Hepatocyte (in vitro differentiated cells): ENCODE data around the gene VSIG10L2. TPM values are rescaled to one million over a fixed set of nuclear protein-coding genes. Genes with fewer than 3 reads are reported as not detected.

Experiments used
- DNase-seq: peaks from one replicate; pipeline ENCODE4 v3.0.0-alpha.2; 2016; ENCODE audit warnings: low spot score
- H2AFZ ChIP-seq: fragments of 200-600 bp; sonication (generic); 2 replicates; pipeline ENCODE4 v1.6.0; 2016; ENCODE audit warnings: antibody characterized with exemption, mild to moderate bottlenecking
- H3K27ac ChIP-seq: fragments of 200-600 bp; sonication (generic); 2 replicates; pipeline ENCODE4 v1.5.1; 2016; ENCODE audit warnings: mild to moderate bottlenecking
- H3K27me3 ChIP-seq: fragments of 200-600 bp; sonication (generic); 2 replicates; pipeline ENCODE4 v1.6.1; 2016
- H3K36me3 ChIP-seq: fragments of 200-600 bp; sonication (generic); replicated peaks from 2 replicates; pipeline ENCODE4 v1.5.1; 2016; ENCODE audit warnings: low read depth; ENCODE audit not compliant: insufficient read depth
- H3K4me1 ChIP-seq: fragments of 200-600 bp; sonication (generic); 2 replicates; pipeline ENCODE4 v1.5.1; 2016; ENCODE audit warnings: mild to moderate bottlenecking, moderate library complexity; ENCODE audit not compliant: insufficient read depth
- H3K4me2 ChIP-seq: fragments of 200-600 bp; sonication (generic); 2 replicates; pipeline ENCODE4 v1.6.0; 2016
- H3K4me3 ChIP-seq: fragments of 200-600 bp; sonication (generic); 2 replicates; pipeline ENCODE4 v1.5.1; 2016; ENCODE audit warnings: mild to moderate bottlenecking
- H3K79me2 ChIP-seq: fragments of 200-600 bp; sonication (generic); 2 replicates; pipeline ENCODE4 v1.6.0; 2017; ENCODE audit warnings: mild to moderate bottlenecking
- H3K9me2 ChIP-seq: fragments of 200-600 bp; sonication (generic); replicated peaks from 2 replicates; pipeline ENCODE4 v1.6.0; 2017; ENCODE audit warnings: mild to moderate bottlenecking; ENCODE audit not compliant: insufficient read depth
- H3K9me3 ChIP-seq: fragments of 200-600 bp; sonication (generic); 2 replicates; pipeline ENCODE4 v1.5.1; 2016; ENCODE audit warnings: low read depth, mild to moderate bottlenecking
- H4K20me1 ChIP-seq: fragments of 200-600 bp; sonication (generic); 2 replicates; pipeline ENCODE4 v1.6.0; 2016; ENCODE audit warnings: mild to moderate bottlenecking; ENCODE audit not compliant: insufficient read depth, poor library complexity, severe bottlenecking
- CTCF ChIP-seq: fragments of 200-600 bp; sonication (generic); IDR thresholded peaks from 2 replicates; pipeline ENCODE4 v1.5.1; 2016; ENCODE audit warnings: antibody characterized with exemption, mild to moderate bottlenecking; ENCODE audit not compliant: poor library complexity
- EZH2 ChIP-seq: fragments of 200-600 bp; sonication (generic); IDR thresholded peaks from 2 replicates; pipeline ENCODE4 v1.6.1; 2016; ENCODE audit warnings: antibody characterized with exemption, mild to moderate bottlenecking, borderline replicate concordance
- EZH2phosphoT487 ChIP-seq: fragments of 200-600 bp; sonication (generic); IDR thresholded peaks from one replicate; pipeline ENCODE4 v1.6.1; 2018; ENCODE audit warnings: antibody characterized with exemption, mild to moderate bottlenecking, low read depth, moderate library complexity; ENCODE audit not compliant: unreplicated experiment, severe bottlenecking
- WGBS: methylation state at CpG from one replicate; pipeline ENCODE4 v1.1.6; 2016; ENCODE audit warnings: low lambda C conversion rate; ENCODE audit errors: missing lambda C conversion rate; 5-methylcytosine and 5-hydroxymethylcytosine counted together
- polyA plus RNA-seq: library from polyadenylated mRNA; unstranded; fragments of >200 nt; fragmentation: Nextera tagmentation; extraction: Ambion mirVana; gene quantifications from 2 replicates; pipeline ENCODE4 v1.2.1, GENCODE V29; 2016
- total RNA-seq: library from RNA; depleted of rRNA; stranded (reverse); fragments of >200 nt; gene quantifications from 2 replicates; pipeline ENCODE4 v1.2.3, GENCODE V29; 2014

The VSIG10L2 gene
- total and polyA plus RNA-seq, 2 experiments from 2014 or later = not detected

DNA sequence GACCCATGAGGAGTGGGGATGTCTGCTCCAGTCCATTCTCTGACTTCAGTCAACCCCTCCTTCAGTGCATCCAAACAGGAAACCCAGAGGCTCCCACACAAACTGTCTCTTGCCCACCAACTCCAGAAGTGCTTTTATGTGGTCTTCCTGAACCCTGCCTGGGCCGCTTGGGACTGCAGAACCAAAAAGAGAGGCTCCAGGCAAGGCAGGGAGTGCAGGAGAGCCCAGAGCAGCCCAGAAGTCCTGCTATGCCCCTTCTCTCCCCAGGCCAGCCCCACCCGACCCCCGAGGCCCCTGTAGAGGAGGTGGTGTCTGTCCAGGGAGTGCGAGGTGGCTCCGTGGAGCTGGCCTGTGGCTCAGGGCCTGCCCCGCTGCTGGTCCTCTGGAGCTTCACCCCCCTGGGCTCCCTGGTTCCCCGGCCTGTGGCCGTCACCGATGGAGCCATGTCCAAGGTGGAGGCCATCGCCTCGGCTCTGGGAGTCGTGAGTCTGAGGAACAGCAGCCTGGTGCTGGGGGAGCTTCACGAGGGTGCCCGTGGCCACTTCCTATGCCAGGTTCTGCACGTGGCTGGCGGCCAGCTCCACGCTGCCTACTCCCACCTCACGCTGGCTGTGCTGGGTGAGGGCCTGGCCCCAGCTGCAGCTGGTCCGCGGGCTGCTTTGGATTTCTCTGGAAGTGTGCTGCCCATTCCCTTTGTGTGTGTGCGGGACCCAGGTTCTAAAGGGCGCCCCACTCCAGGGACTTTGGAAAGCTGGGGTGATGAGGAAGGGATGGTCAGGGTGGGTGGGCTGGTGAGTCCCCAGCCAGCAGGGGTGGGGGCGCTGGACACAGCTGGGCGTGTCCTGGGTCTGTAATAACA, 1.8 kb downstream of the VSIG10L2 start:
- Histone ChIP-seq H3K27me3 (no peaks in the 10 kb centered on the region), H3K4me2 (no peak overlapping the region), H3K79me2 (no peaks in the 10 kb centered on the region), H3K4me3 (no peak overlapping the region), H2AFZ (no peak overlapping the region), H3K9me3 (no peaks in the 10 kb centered on the region), H3K36me3 (no peaks in the 10 kb centered on the region), H4K20me1 (no peaks in the 10 kb centered on the region), H3K27ac (no peak overlapping the region), H3K9me2 (no peaks in the 10 kb centered on the region), H3K4me1 (peaks cover under 1% of the 10 kb centered on the region)
- WGBS = 94% methylated on average over 22 of the region's 24 CpGs
- TF ChIP-seq CTCF = no peak
- TF ChIP-seq EZH2phosphoT487 = no peak
- TF ChIP-seq EZH2 = no peak
- DNase-seq = no peak

DNA sequence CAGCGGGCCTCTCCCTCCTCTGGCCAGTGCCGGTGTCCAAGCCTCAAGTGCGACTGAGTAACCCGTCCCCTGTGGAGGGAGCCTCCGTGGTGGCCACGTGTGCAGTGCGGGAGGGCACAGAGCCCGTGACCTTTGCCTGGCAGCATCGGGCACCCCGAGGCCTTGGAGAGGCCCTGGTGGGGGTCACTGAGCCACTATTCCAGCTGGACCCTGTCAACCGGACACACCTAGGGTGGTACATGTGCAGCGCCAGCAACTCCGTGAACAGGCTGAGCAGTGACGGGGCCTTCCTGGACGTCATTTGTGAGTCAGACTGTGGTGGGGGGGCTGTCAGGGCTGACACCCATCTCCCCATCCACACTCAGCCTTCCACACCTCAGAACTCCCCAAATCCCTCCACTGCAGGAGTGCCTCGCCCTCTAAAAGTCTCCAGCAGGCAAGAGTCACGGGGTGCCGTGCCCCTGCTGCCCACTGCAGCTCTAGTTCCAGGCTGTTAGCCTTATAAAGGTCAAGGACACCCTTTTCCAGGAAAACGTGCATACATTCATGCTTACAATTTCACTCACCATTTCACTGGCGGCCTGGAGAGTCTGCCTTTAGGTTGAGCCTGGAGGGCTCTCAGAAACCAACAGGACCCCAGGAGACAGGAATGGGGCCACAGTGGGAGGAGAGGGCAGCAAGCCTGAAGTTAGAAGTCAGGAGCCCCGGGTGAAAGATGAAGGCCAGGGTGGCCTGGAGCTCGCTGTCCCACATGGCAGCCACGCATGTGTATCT, 2.6 kb downstream of the VSIG10L2 start:
- no peak overlapping the region for H3K4me2 ChIP-seq
- TF ChIP-seq CTCF = no peak
- TF ChIP-seq EZH2 = no peak
- no peak for TF ChIP-seq EZH2phosphoT487
- 91% methylated on average over 19 of the region's 23 CpGs for WGBS

DNA sequence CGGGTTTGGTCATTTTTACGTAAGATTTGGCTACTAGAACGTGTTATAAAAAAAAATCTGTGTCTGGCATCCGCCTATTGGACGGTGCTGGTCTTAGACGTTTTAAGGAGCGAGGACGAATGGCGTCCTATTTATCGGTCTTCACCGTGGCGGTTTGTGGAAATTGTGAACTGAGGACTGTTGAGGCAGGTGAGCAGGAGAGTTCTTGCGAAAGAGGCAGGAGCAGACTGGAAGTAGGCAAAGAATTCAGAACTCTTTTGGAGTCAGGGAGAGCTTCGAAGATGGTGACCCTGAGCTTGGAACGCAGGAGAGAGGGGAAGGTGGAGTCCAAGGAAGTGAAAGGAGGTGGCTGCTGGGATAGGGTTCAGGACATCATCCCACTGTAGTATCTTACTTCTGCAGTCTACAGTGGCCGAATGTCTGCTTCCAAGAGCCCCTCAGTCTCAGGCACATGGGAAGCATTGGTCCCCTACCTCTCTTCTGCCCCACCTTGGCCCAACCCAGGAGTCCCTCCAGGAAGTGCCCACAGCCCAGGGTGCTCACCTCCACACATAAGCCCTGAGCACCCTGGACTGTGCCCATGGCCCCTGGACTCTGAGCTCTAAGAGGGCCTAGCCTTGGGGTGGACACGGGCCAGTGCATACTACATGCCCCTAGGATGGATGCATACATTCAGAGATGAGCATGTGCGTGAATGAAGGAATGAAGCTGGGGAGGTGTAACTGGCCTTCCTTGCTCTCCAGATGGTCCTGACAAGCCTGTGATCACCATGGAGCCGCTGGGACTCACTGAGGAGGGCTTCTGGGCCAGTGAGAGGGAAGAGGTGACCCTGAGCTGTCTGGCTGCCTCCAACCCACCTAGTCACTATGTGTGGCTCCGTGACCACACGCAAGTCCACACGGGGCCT, 3.7 kb downstream of the VSIG10L2 start:
- H2AFZ ChIP-seq = no peak overlapping the region
- H3K9me3 ChIP-seq = no peaks in the 10 kb centered on the region
- H3K4me1 ChIP-seq = peaks cover 6% of the 10 kb centered on the region
- 96% methylated on average over 22 of the region's 22 CpGs for WGBS
- no peak for DNase-seq
- no peak overlapping the region for H3K27ac ChIP-seq
- no peak overlapping the region for H3K4me2 ChIP-seq
- TF ChIP-seq CTCF = no peak
- TF ChIP-seq EZH2phosphoT487 = no peak
- TF ChIP-seq EZH2 = no peak
- H4K20me1 ChIP-seq = no peaks in the 10 kb centered on the region
- no peaks in the 10 kb centered on the region for H3K9me2 ChIP-seq
- H3K79me2 ChIP-seq = no peaks in the 10 kb centered on the region
- no peaks in the 10 kb centered on the region for H3K27me3 ChIP-seq
- no peak overlapping the region for H3K4me3 ChIP-seq
- H3K36me3 ChIP-seq = no peaks in the 10 kb centered on the region

More for the DNA sequence above, 2.6 kb downstream of the VSIG10L2 start:
- no peak overlapping the region for H2AFZ ChIP-seq
- no peak for DNase-seq
- H3K9me2 ChIP-seq = no peaks in the 10 kb centered on the region
- H3K9me3 ChIP-seq = no peaks in the 10 kb centered on the region
- no peaks in the 10 kb centered on the region for H3K36me3 ChIP-seq
- peaks cover 6% of the 10 kb centered on the region for H3K4me1 ChIP-seq
- H4K20me1 ChIP-seq = no peaks in the 10 kb centered on the region
- H3K27ac ChIP-seq = no peak overlapping the region
- H3K79me2 ChIP-seq = no peaks in the 10 kb centered on the region
- no peak overlapping the region for H3K4me3 ChIP-seq
- H3K27me3 ChIP-seq = no peaks in the 10 kb centered on the region
